Motor neuron (in vitro differentiated cells): ENCODE data around the gene GRIN2C. TPM values are rescaled to one million over a fixed set of nuclear protein-coding genes. Genes with fewer than 3 reads are reported as not detected.

ENCODE experiments used
- ATAC-seq, 8 experiments: fragments of 200-7000 bp; cut with Tn5 transposase; replicated peaks in 6 of 8; 2 replicates each; pipeline ENCODE4 v1.8.0; 2021; ENCODE audit warnings: mild to moderate bottlenecking in 8 of 8, moderate library complexity in 8 of 8
- H3K27ac ChIP-seq, 2 donors: fragments of 250-450 bp; sonication (Bioruptor Pico); 2 replicates each; pipeline ENCODE4 v1.9.0; 2021; ENCODE audit warnings: antibody characterized with exemption in 2 of 2, mild to moderate bottlenecking in 2 of 2, moderate library complexity in 1 of 2
- H3K4me1 ChIP-seq, 2 donors: fragments of 250-450 bp; sonication (Bioruptor Pico); replicated peaks in 1 of 2; 2 replicates each; pipeline ENCODE4 v1.6.1; 2021; ENCODE audit warnings: antibody characterized with exemption in 2 of 2, mild to moderate bottlenecking in 2 of 2, moderate library complexity in 1 of 2
- H3K4me3 ChIP-seq, 5 donors: fragments of 250-450 bp; sonication (Bioruptor Pico); 2 replicates each; pipeline ENCODE4 v1.9.0; 2021; ENCODE audit warnings: antibody characterized with exemption in 5 of 5, mild to moderate bottlenecking in 5 of 5, moderate library complexity in 4 of 5
- WGBS, 10 experiments: fragments of 450-650 bp; shearing (Covaris generic); methylation state at CpG; one replicate each; pipeline ENCODE4 v1.0.0; 2022; 5-methylcytosine and 5-hydroxymethylcytosine counted together
- in situ Hi-C, 9 experiments: fragments of 400-800 bp; cut with MboI; loops; one replicate each; pipeline ENCODE4 v1.15.0; 2021; ENCODE audit warnings: low sequenced_read_pairs in 9 of 9, low pct_unique_long_range_greater_than_20kb in 2 of 9; ENCODE audit not compliant: unreplicated experiment in 9 of 9
- total RNA-seq, 8 experiments: library from RNA; unstranded; fragments of 300-600 nt; gene quantifications; 2 replicates each; pipeline versions ENCODE4 v1.2.3 to v1.2.4, GENCODE V29; 2022

GRIN2C gene
- total RNA-seq, 8 experiments from 2014 or later = 0.15 to 1.0 (median 0.30) TPM

GRCh38 chr17:74804683-74805082, 55.0 kb downstream of the GRIN2C start:
- ATAC-seq = no peak
- 80 to 100% (median 93%) methylated on average over 2 to 6 of the region's 7 CpGs; no CpG with 5 or more reads in 3 of the 10 experiments for WGBS, 10 experiments
- in situ Hi-C loops = no loop called here
- Histone ChIP-seq H3K27ac (no peak overlapping the region), H3K4me1 (no peaks in the 10 kb centered on the region), H3K4me3 (no peak overlapping the region)

- WGBS, 10 experiments = 60 to 100% (median 83%) methylated on average over 1 to 5 of the region's 5 CpGs; no CpG with 5 or more reads in 2 of the 10 experiments
- H3K27ac ChIP-seq = no peak overlapping the region
- ATAC-seq = no peak
Observed at GRCh38 chr17:74803971-74804370, 55.7 kb downstream of the GRIN2C start.

GRCh38 chr17:74803388-74803930, 56.2 kb downstream of the GRIN2C start:
- Histone ChIP-seq H3K4me1 (no peaks in the 10 kb centered on the region), H3K27ac (no peak overlapping the region), H3K4me3 (no peak overlapping the region)
- WGBS, 10 experiments = 68 to 100% (median 97%) methylated on average over 1 to 12 of the region's 12 CpGs; no CpG with 5 or more reads in 1 of the 10 experiments
- in situ Hi-C loops = no loop called here
- no peak for ATAC-seq

More at GRCh38 chr17:74803971-74804370, 55.7 kb downstream of the GRIN2C start:
- H3K4me1 ChIP-seq = no peaks in the 10 kb centered on the region
- H3K4me3 ChIP-seq = no peak overlapping the region
- in situ Hi-C loops = no loop called here

- no peak for ATAC-seq
Observed at GRCh38 chr17:74801896-74802295, 57.8 kb downstream of the GRIN2C start.

GRCh38 chr17:74800531-74800930, 59.2 kb downstream of the GRIN2C start:
- no peak overlapping the region for H3K27ac ChIP-seq
- ATAC-seq = no peak

More at GRCh38 chr17:74801896-74802295, 57.8 kb downstream of the GRIN2C start:
- no peaks in the 10 kb centered on the region for H3K4me1 ChIP-seq
- H3K27ac ChIP-seq = no peak overlapping the region
- 67 to 100% (median 80%) methylated on average over 1 to 2 of the region's 8 CpGs; no CpG with 5 or more reads in 7 of the 10 experiments for WGBS, 10 experiments
- in situ Hi-C loops = no loop called here
- no peak overlapping the region for H3K4me3 ChIP-seq

GRCh38 chr17:74799097-74799496, 60.6 kb downstream of the GRIN2C start:
- H3K4me3 ChIP-seq = no peak overlapping the region
- no peak for ATAC-seq
- in situ Hi-C loops = loop anchor here in 2 of 9 experiments (10.0 kb wide), 1 partner anchor 66 kb away; no protein-coding TSS in a partner anchor
- 90 to 100% (median 100%) methylated on average over 1 to 7 of the region's 14 CpGs; no CpG with 5 or more reads in 7 of the 10 experiments for WGBS, 10 experiments
- H3K27ac ChIP-seq = no peak overlapping the region
- H3K4me1 ChIP-seq = no peaks in the 10 kb centered on the region

More at GRCh38 chr17:74800531-74800930, 59.2 kb downstream of the GRIN2C start:
- 60 to 95% (median 83%) methylated on average over 1 to 5 of the region's 7 CpGs; no CpG with 5 or more reads in 5 of the 10 experiments for WGBS, 10 experiments
- in situ Hi-C loops = no loop called here
- Histone ChIP-seq H3K4me1 (no peaks in the 10 kb centered on the region), H3K4me3 (no peak overlapping the region)

GRCh38 chr17:74798239-74798707, 61.4 kb downstream of the GRIN2C start:
- H3K27ac ChIP-seq = no peak overlapping the region
- no peak for ATAC-seq
- in situ Hi-C loops = loop anchor here in 2 of 9 experiments (10.0 kb wide), 1 partner anchor 67 kb away; no protein-coding TSS in a partner anchor
- 42 to 93% (median 88%) methylated on average over 2 to 7 of the region's 8 CpGs; no CpG with 5 or more reads in 6 of the 10 experiments for WGBS, 10 experiments
- H3K4me1 ChIP-seq = no peaks in the 10 kb centered on the region
- no peak overlapping the region for H3K4me3 ChIP-seq

- H3K4me3 ChIP-seq = no peak overlapping the region
- H3K4me1 ChIP-seq = no peaks in the 10 kb centered on the region
- in situ Hi-C loops = loop anchor here in 2 of 9 experiments (10.0 kb wide), 1 partner anchor 67 kb away; no protein-coding TSS in a partner anchor
- no peak overlapping the region for H3K27ac ChIP-seq
- ATAC-seq = no peak
- WGBS, 10 experiments = 67 to 100% (median 95%) methylated on average over 1 to 3 of the region's 4 CpGs; no CpG with 5 or more reads in 6 of the 10 experiments
Observed at GRCh38 chr17:74797824-74798223, 61.9 kb downstream of the GRIN2C start.

GRCh38 chr17:74796866-74797265, 62.8 kb downstream of the GRIN2C start:
- Histone ChIP-seq H3K27ac (no peak overlapping the region), H3K4me1 (no peaks in the 10 kb centered on the region), H3K4me3 (no peak overlapping the region)
- in situ Hi-C loops = loop anchor here in 2 of 9 experiments (10.0 kb wide), 1 partner anchor 68 kb away; no protein-coding TSS in a partner anchor
- WGBS, 10 experiments = 80 to 93% (median 84%) methylated on average over 1 to 4 of the region's 6 CpGs; no CpG with 5 or more reads in 6 of the 10 experiments
- ATAC-seq = no peak

GRCh38 chr17:74796211-74796610, 63.5 kb downstream of the GRIN2C start:
- ATAC-seq = no peak
- Histone ChIP-seq H3K4me1 (no peaks in the 10 kb centered on the region), H3K27ac (no peak overlapping the region), H3K4me3 (no peak overlapping the region)
- WGBS, 10 experiments = 60 to 100% (median 82%) methylated on average over 1 to 4 of the region's 4 CpGs; no CpG with 5 or more reads in 2 of the 10 experiments
- in situ Hi-C loops = loop anchor here in 2 of 9 experiments (10.0 kb wide), 1 partner anchor 69 kb away; no protein-coding TSS in a partner anchor

GRCh38 chr17:74795327-74796020, 64.2 kb downstream of the GRIN2C start:
- in situ Hi-C loops = loop anchor here in 2 of 9 experiments (10.0 kb wide), 1 partner anchor 69 kb away; no protein-coding TSS in a partner anchor
- no peak overlapping the region for H3K4me3 ChIP-seq
- WGBS, 10 experiments = 50 to 91% (median 80%) methylated on average over 1 to 11 of the region's 18 CpGs; no CpG with 5 or more reads in 2 of the 10 experiments
- no peak for ATAC-seq
- no peaks in the 10 kb centered on the region for H3K4me1 ChIP-seq
- H3K27ac ChIP-seq = no peak overlapping the region

- ATAC-seq = no peak
- Histone ChIP-seq H3K27ac (no peak overlapping the region), H3K4me1 (no peaks in the 10 kb centered on the region), H3K4me3 (no peak overlapping the region)
- in situ Hi-C loops = loop anchor here in 3 of 9 experiments (5.0 to 10.0 kb wide), 2 partner anchors 70 to 72 kb away; no protein-coding TSS in a partner anchor
- WGBS, 10 experiments = 80 to 100% (median 96%) methylated on average over 1 to 10 of the region's 12 CpGs; no CpG with 5 or more reads in 1 of the 10 experiments
Observed at GRCh38 chr17:74792586-74793105, 67.0 kb downstream of the GRIN2C start.
